Measurements from ENCODE around the gene RAD51B. TPM values are rescaled to one million over a fixed set of nuclear protein-coding genes. Genes with fewer than 3 reads are reported as not detected.
"Not testable (repeated sequence)": the region's sequence is repeated elsewhere in the genome, so short reads cannot be mapped to it uniquely, and the experiment has no call there.

Gene RAD51B
- polyA plus RNA-seq, 4 donors: 10.6 to 13.2 (median 11.3) TPM

GRCh38 chr14:68015356-68016254 is 196.0 kb downstream of the RAD51B start:
- no peak for DNase-seq (ENCODE audit: low read depth in 4 of 4, low spot score in 2 of 4)

DNA sequence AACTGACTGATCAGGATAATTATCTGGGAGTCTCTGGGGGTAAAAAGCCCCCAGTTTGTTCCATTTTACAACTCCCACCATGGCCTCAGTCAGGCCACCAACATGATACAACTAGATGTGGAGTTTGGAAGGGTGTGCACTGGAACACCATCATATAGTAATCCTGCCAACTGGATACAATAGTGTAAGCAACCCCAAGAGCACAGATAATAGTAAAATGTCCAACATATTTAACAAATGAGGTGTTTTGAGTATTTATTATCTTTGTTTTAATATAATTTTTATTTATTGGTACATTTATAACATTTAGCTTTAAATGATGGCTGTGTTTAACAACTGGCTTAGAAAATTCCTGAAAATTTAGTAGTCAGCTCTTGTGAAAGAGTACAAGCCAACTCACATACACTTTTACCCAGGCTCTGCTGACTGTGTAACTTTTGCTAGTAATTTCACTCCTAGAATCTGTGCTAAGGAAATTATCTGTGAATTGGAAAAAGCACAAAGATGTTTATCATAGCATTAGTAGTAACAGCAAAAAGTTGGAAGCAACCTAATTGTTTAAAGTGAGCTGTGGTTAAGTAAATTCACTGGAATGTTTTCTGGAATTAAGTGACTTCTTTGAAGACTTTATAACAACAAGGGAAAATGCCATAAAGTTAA is 196.8 kb downstream of the RAD51B start:
- no peak for DNase-seq (ENCODE audit: low read depth in 4 of 4, low spot score in 2 of 4)

DNA sequence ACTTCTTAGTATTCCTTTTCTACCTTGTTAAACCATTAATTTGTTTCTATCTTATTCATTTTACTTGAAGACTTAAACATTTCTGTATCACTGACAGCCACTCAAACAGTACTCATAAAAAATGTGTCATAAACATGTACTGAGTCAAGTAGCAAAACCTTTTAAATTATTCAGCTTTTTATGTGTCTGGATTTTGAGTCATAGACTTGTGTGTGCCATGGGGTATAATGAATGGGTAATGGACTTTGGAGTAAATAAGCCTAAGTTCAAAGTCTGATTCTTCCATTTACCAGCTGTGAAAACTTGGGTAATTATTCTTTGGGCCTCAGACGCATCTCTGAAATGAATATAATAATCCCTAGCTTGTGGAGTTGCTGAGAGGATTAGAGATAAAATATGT is 199.0 kb downstream of the RAD51B start:
- DNase-seq (ENCODE audit: low read depth in 4 of 4, low spot score in 2 of 4): no peak

GRCh38 chr14:68020493-68020892 is 200.9 kb downstream of the RAD51B start:
- DNase-seq (ENCODE audit: low read depth in 4 of 4, low spot score in 2 of 4): no peak

DNA sequence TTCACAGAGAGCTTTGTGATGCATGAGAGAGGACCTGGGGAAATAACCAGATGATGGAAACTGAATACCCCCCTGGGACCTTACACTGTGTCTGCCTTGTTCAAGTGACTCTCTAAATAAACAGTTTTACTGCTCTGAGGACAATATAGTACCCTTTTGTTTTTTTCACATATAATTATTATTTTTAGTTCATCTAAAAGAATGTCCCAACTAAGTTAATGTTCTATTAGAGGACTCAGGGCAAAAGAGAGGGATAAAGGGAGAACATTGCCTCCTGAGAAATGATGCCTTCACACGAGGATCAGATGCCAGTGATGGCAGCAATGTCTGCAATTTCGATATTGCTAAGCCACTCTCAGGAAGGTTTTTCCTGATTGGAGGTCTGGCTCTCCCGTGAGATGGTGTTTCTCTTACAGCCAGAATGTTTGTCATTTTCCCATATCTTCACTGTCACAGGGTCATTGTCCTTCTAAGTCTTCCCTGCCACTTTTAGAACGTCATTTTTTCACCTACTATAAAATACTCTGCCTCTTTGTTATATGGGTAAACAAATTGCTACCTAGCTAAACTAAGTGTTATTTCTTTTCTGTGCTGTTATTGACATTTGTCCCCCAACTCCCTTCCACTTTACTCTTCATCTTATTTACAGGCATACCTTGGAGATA is 201.6 kb downstream of the RAD51B start:
- no peak for DNase-seq (ENCODE audit: low read depth in 4 of 4, low spot score in 2 of 4)

DNA sequence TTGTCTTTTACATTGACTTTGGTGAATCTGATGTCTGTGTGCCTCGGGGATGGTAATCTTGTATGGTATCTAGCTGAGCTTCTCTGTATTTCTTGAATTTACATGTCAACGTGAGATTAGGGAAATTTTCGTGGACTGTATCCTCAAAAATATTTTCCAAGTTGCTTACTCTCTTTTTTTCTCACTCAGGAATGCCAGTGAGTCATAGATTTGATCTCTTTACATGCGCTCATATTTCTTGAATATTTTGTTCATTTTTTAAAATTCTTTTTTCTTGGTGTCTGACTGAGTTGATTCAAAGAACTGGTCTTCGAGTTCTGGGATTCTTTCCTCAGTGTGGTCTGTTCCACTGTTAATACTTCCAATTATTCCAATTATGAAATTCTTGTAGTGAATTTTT is 207.7 kb downstream of the RAD51B start:
- DNase-seq (ENCODE audit: low read depth in 4 of 4, low spot score in 2 of 4): no peak

DNA sequence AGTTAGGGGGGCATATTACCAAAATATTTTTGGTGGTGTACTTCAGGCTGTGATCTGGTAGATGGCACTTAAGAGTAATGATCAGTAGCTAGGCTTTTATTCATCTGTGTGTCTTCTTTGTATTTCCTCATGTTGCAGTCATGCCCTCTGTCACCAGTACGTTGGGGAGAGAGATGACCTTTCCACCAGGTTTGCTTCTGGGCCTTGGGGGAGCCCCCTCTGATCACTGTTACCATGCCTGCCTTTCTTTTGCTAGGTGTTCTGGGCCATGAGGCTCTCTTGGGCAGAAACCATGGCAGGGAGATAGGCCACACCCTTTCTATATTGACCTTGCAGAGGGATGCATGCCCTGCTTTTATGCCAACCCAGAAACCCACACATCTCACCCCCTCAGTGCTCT is 208.5 kb downstream of the RAD51B start:
- DNase-seq (ENCODE audit: low read depth in 4 of 4, low spot score in 2 of 4): no peak

GRCh38 chr14:68031011-68031410 is 211.4 kb downstream of the RAD51B start:
- DNase-seq (ENCODE audit: low read depth in 4 of 4, low spot score in 2 of 4): not testable (repeated sequence)

GRCh38 chr14:68032154-68032553 is 212.6 kb downstream of the RAD51B start:
- DNase-seq (ENCODE audit: low read depth in 4 of 4, low spot score in 2 of 4): no peak

GRCh38 chr14:68033336-68033932 is 213.9 kb downstream of the RAD51B start:
- no peak for DNase-seq (ENCODE audit: low read depth in 4 of 4, low spot score in 2 of 4)

GRCh38 chr14:68034896-68035295 is 215.3 kb downstream of the RAD51B start:
- DNase-seq (ENCODE audit: low read depth in 4 of 4, low spot score in 2 of 4): no peak

GRCh38 chr14:68036202-68036601 is 216.6 kb downstream of the RAD51B start:
- no peak for DNase-seq (ENCODE audit: low read depth in 4 of 4, low spot score in 2 of 4)

DNA sequence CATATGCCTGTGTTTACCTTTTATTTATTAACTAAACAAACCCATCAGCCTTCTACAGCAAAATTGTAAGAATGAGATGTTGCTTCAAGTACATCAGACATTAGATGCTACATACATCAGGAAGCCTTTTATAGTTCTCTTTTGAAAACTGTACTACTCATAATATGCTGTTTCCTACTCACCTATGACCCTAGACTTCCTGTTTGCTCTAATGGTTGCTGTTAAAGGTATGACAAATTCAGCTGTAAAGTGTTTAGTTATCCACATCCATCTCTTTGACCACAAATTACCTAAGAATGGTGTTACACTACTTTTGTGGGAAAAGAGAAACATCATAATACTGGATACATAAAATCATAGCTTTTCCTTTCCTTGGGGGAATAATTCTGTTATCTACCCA is 220.0 kb downstream of the RAD51B start:
- no peak for DNase-seq (ENCODE audit: low read depth in 4 of 4, low spot score in 2 of 4)

GRCh38 chr14:68040633-68041369 is 221.2 kb downstream of the RAD51B start:
- DNase-seq (ENCODE audit: low read depth in 4 of 4, low spot score in 2 of 4): no peak

DNA sequence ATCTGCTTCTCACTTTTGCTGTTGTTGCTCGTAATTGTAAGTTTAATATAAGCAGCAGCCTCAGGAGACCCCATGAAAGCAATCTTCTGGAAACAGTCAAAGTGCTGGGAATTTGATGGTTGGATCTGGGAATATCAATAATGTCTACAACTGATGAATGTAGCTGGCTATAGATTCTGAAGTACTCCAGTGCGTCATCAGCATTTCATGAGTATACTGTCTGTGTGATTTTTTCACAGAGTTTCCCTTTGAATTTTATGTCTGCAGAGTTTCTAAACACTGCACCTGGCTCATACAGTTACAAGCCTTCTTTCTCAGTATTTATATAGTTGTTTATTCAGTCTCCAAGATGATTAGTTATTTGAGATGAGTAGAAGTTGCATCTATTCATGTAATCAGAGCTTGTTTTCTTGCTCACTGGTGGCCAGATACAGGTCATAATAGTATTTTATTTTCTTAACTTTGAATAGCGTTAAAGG is 222.3 kb downstream of the RAD51B start:
- no peak for DNase-seq (ENCODE audit: low read depth in 4 of 4, low spot score in 2 of 4)

- DNase-seq (ENCODE audit: low read depth in 4 of 4, low spot score in 2 of 4): no peak
These were observed 223.1 kb downstream of the RAD51B start for GRCh38 chr14:68042586-68043210.

DNA sequence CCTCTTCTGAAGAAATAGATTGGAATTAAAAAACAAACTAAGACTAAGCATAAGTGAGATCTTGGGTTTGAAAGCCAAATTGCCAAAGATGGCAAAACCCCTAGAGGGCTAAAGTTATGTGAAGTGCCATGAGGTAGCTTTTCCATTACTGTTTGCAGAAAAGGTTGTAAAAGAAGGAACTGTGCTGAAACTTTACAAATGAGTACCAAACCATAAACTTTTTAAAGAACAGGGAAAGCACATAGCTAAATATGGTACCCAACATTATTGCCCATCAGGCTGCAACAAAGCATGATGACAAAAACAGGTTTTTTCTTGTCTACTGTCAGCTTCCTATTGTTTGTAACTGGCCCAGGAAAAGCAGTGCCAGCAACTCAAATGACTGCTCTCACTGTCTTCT is 224.2 kb downstream of the RAD51B start:
- DNase-seq (ENCODE audit: low read depth in 4 of 4, low spot score in 2 of 4): no peak

GRCh38 chr14:68047906-68048305 is 228.3 kb downstream of the RAD51B start:
- DNase-seq (ENCODE audit: low read depth in 4 of 4, low spot score in 2 of 4): no peak

- DNase-seq (ENCODE audit: low read depth in 4 of 4, low spot score in 2 of 4): not testable (repeated sequence)
These were observed 229.2 kb downstream of the RAD51B start for GRCh38 chr14:68048815-68049214.

DNA sequence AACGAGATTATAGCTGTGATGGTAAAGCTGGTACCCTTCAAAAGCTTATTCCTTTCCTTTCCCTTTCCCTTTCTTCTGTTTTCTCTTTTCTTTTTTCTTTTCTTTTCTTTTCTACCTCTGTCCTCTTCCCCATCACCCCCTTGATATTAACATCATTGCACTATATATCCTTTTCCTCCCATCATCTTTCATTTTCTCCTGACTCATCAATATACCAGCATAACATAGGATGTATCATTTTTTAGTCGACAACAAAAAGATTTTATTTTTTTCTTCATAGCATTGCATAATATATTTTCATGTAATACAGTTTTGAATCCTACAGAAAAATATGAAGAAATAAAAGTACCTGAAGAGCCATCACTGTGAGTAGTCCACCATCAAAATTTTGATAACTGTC is 230.6 kb downstream of the RAD51B start:
- DNase-seq (ENCODE audit: low read depth in 4 of 4, low spot score in 2 of 4): no peak
